Measurements from ENCODE around the gene RAD51B. TPM values are rescaled to one million over a fixed set of nuclear protein-coding genes. Genes with fewer than 3 reads are reported as not detected.

The RAD51B gene
- total RNA-seq, 2 donors from 2014 or later = 22.8 to 33.8 TPM

DNA sequence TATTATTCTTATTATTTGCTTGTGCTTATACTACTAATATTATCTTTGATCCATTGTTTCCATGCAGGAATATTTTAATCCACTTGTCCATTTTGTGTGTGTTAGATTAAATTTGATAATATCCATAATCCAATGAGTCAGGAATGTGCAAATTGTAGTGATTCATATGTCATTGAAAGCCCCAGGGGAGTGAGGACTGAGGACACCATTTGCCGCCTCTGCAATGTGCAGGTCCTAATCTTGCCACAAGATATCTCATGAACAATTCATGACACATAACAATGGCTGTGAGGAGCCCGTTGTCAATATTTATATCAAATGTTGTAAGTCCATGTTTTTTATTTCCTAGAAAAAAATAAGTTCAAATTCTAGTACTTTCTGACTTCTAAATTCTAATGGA, 722.8 kb downstream of the RAD51B start:
- Histone ChIP-seq H3K9me3 (ENCODE audit: control insufficient read depth, low read length) (no peaks in the 10 kb centered on the region), H3K36me3 (ENCODE audit: control insufficient read depth, insufficient read depth, low read length) (no peaks in the 10 kb centered on the region), H3K27me3 (ENCODE audit: control insufficient read depth, insufficient read depth, low read length, poor library complexity, severe bottlenecking) (no peaks in the 10 kb centered on the region), H3K4me1 (ENCODE audit: control insufficient read depth, insufficient read depth, low read length) (no peaks in the 10 kb centered on the region), H3K9ac (ENCODE audit: extremely low read depth, low read length, poor library complexity, severe bottlenecking) (no peak overlapping the region), H3K27ac (ENCODE audit: low read depth, low read length) (no peak overlapping the region), H3K4me3 (ENCODE audit: low read length) (no peak overlapping the region)
- Mint-ChIP-seq H3K27ac (no peak overlapping the region), H3K4me3 (no peak overlapping the region), H3K36me3 (ENCODE audit: low read depth) (no peaks in the 10 kb centered on the region), H3K27me3 (ENCODE audit: insufficient read depth) (peaks cover 16% of the 10 kb centered on the region), H3K4me1 (no peaks in the 10 kb centered on the region), H3K9me3 (no peaks in the 10 kb centered on the region)
- TF ChIP-seq, protein P1, sequence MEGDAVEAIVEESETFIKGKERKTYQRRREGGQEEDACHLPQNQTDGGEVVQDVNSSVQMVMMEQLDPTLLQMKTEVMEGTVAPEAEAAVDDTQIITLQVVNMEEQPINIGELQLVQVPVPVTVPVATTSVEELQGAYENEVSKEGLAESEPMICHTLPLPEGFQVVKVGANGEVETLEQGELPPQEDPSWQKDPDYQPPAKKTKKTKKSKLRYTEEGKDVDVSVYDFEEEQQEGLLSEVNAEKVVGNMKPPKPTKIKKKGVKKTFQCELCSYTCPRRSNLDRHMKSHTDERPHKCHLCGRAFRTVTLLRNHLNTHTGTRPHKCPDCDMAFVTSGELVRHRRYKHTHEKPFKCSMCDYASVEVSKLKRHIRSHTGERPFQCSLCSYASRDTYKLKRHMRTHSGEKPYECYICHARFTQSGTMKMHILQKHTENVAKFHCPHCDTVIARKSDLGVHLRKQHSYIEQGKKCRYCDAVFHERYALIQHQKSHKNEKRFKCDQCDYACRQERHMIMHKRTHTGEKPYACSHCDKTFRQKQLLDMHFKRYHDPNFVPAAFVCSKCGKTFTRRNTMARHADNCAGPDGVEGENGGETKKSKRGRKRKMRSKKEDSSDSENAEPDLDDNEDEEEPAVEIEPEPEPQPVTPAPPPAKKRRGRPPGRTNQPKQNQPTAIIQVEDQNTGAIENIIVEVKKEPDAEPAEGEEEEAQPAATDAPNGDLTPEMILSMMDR (conservative IDR thresholded peaks at IDR 0.05) = no peak
- no peak for DNase-seq
- 91 to 100% methylated on average over 1 to 2 of the region's 2 CpGs for WGBS, 2 experiments (ENCODE audit: insufficient coverage in 1 of 2, insufficient read length in 1 of 2)

DNA sequence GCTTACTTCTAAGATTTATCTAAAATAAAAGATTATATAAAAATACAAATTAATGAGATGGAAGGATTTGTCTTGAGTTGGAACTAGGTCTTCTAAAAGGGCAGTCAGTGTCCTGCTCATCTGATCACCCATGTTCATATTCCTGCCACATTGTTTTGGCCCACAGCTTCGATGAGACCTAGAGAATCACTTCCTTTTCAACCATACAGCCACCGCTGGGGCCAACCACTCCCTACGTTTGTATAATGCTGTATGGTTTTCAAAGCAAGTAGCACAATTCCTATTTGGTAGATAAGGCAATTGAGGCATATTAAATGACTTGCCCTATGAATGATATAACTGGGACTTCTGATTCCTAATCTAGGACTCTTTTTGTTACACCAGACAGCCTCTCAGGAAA, 723.9 kb downstream of the RAD51B start:
- Histone ChIP-seq H3K9me3 (ENCODE audit: control insufficient read depth, low read length) (no peaks in the 10 kb centered on the region), H3K4me1 (ENCODE audit: control insufficient read depth, insufficient read depth, low read length) (no peaks in the 10 kb centered on the region), H3K4me3 (ENCODE audit: low read length) (no peak overlapping the region), H3K9ac (ENCODE audit: extremely low read depth, low read length, poor library complexity, severe bottlenecking) (no peak overlapping the region), H3K27me3 (ENCODE audit: control insufficient read depth, insufficient read depth, low read length, poor library complexity, severe bottlenecking) (no peaks in the 10 kb centered on the region), H3K36me3 (ENCODE audit: control insufficient read depth, insufficient read depth, low read length) (no peaks in the 10 kb centered on the region), H3K27ac (ENCODE audit: low read depth, low read length) (no peak overlapping the region)
- no peaks in the 10 kb centered on the region for H3K9me3 Mint-ChIP-seq
- 86 to 94% methylated on average over 1 to 3 of the region's 3 CpGs for WGBS, 2 experiments (ENCODE audit: insufficient coverage in 1 of 2, insufficient read length in 1 of 2)
- H3K4me3 Mint-ChIP-seq = no peak overlapping the region
- H3K36me3 Mint-ChIP-seq (ENCODE audit: low read depth) = no peaks in the 10 kb centered on the region
- DNase-seq = no peak
- TF ChIP-seq, protein P1 (conservative IDR thresholded peaks at IDR 0.05) = no peak
- H3K27ac Mint-ChIP-seq = no peak overlapping the region
- H3K4me1 Mint-ChIP-seq = peaks cover 5% of the 10 kb centered on the region
- H3K27me3 Mint-ChIP-seq (ENCODE audit: insufficient read depth) = peaks cover 20% of the 10 kb centered on the region

GRCh38 chr14:68544081-68544892, 724.7 kb downstream of the RAD51B start:
- DNase-seq = no peak
- H3K9me3 ChIP-seq (ENCODE audit: control insufficient read depth, low read length) = no peaks in the 10 kb centered on the region
- H3K4me3 Mint-ChIP-seq = no peak overlapping the region
- no peak overlapping the region for H3K4me3 ChIP-seq (ENCODE audit: low read length)
- H3K27me3 Mint-ChIP-seq (ENCODE audit: insufficient read depth) = peaks cover 20% of the 10 kb centered on the region
- H3K9ac ChIP-seq (ENCODE audit: extremely low read depth, low read length, poor library complexity, severe bottlenecking) = no peak overlapping the region
- WGBS, 2 experiments (ENCODE audit: insufficient coverage in 1 of 2, insufficient read length in 1 of 2) = 94 to 100% methylated on average over 5 of the region's 5 CpGs
- no peaks in the 10 kb centered on the region for H3K9me3 Mint-ChIP-seq
- H3K36me3 Mint-ChIP-seq (ENCODE audit: low read depth) = no peaks in the 10 kb centered on the region
- H3K27ac ChIP-seq (ENCODE audit: low read depth, low read length) = no peak overlapping the region
- no peaks in the 10 kb centered on the region for H3K27me3 ChIP-seq (ENCODE audit: control insufficient read depth, insufficient read depth, low read length, poor library complexity, severe bottlenecking)
- H3K4me1 Mint-ChIP-seq = peaks cover 11% of the 10 kb centered on the region
- H3K36me3 ChIP-seq (ENCODE audit: control insufficient read depth, insufficient read depth, low read length) = no peaks in the 10 kb centered on the region
- TF ChIP-seq, protein P1 (conservative IDR thresholded peaks at IDR 0.05) = no peak
- H3K4me1 ChIP-seq (ENCODE audit: control insufficient read depth, insufficient read depth, low read length) = no peaks in the 10 kb centered on the region
- H3K27ac Mint-ChIP-seq = no peak overlapping the region

Data from endodermal cell (in vitro differentiated cells).